Parathyroid adenoma (tissue), 2 donors: ENCODE measurements around the gene RBP4.

ENCODE experiments used
- H2AFZ ChIP-seq: fragments of 300-600 bp; sonication (generic); one replicate; pipeline ENCODE4 v1.7.0; 2017; ENCODE audit warnings: antibody characterized with exemption, mild to moderate bottlenecking
- H3K27ac ChIP-seq: fragments of 300-600 bp; sonication (generic); one replicate; pipeline ENCODE4 v1.7.0; 2017
- H3K27me3 ChIP-seq: fragments of 300-600 bp; sonication (generic); one replicate; pipeline ENCODE4 v1.7.0; 2017; ENCODE audit warnings: low read length; ENCODE audit not compliant: control insufficient read depth, insufficient read depth
- H3K36me3 ChIP-seq: fragments of 300-600 bp; sonication (generic); one replicate; pipeline ENCODE4 v1.7.0; 2017; ENCODE audit warnings: low read length; ENCODE audit not compliant: control insufficient read depth, insufficient read depth
- H3K4me1 ChIP-seq: fragments of 300-600 bp; sonication (generic); one replicate; pipeline ENCODE4 v1.7.0; 2017; ENCODE audit warnings: control low read depth
- H3K4me2 ChIP-seq: fragments of 300-600 bp; sonication (generic); one replicate; pipeline ENCODE4 v1.7.0; 2017; ENCODE audit warnings: low read length
- H3K4me3 ChIP-seq: fragments of 300-600 bp; sonication (generic); one replicate; pipeline ENCODE4 v1.7.0; 2017; ENCODE audit warnings: low read depth, low read length
- H3K79me2 ChIP-seq: fragments of 300-600 bp; sonication (generic); one replicate; pipeline ENCODE4 v1.7.0; 2017; ENCODE audit warnings: control low read depth
- H3K9ac ChIP-seq: fragments of 300-600 bp; sonication (generic); one replicate; pipeline ENCODE4 v1.7.0; 2017; ENCODE audit warnings: mild to moderate bottlenecking
- H3K9me3 ChIP-seq: fragments of 300-600 bp; sonication (generic); one replicate; pipeline ENCODE4 v1.7.0; 2017; ENCODE audit warnings: low read length; ENCODE audit not compliant: control insufficient read depth
- TF ChIP-seq, protein P1 (sequence below): fragments of 300-600 bp; sonication (generic); IDR thresholded peaks from one replicate; pipeline ENCODE4 v1.7.0; 2017; ENCODE audit warnings: antibody characterized with exemption, mild to moderate bottlenecking
- donor health status: primary hyperparathyroidism.

RBP4 gene

DNA sequence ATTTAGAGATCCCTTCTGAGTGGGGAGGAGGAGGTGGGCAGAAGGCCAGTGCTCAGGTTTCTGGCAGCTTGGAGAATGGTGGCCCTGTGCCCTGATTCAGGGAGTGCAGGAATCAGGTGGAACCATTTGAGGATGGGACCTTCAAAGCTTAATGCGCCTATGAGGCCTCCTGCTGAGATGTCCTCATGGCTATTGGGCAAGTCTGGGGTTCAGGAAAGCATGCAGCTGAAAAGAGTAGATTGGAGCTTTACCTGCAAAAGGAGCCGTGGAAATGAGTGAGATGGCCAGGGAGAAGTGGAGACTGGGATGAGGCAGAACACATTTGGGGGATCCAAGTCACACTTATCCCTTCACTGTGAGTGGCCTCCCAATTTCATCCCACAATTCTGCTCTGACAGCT, 28.4 kb downstream of the RBP4 start:
- Histone ChIP-seq H3K27ac (no peak overlapping the region), H3K27me3 (no peaks in the 10 kb centered on the region), H3K4me1 (no peaks in the 10 kb centered on the region), H3K9me3 (no peaks in the 10 kb centered on the region), H3K9ac (no peak overlapping the region), H3K4me2 (no peak overlapping the region), H3K36me3 (no peaks in the 10 kb centered on the region), H3K4me3 (no peak overlapping the region), H2AFZ (no peak overlapping the region), H3K79me2 (no peaks in the 10 kb centered on the region)
- TF ChIP-seq, protein P1, sequence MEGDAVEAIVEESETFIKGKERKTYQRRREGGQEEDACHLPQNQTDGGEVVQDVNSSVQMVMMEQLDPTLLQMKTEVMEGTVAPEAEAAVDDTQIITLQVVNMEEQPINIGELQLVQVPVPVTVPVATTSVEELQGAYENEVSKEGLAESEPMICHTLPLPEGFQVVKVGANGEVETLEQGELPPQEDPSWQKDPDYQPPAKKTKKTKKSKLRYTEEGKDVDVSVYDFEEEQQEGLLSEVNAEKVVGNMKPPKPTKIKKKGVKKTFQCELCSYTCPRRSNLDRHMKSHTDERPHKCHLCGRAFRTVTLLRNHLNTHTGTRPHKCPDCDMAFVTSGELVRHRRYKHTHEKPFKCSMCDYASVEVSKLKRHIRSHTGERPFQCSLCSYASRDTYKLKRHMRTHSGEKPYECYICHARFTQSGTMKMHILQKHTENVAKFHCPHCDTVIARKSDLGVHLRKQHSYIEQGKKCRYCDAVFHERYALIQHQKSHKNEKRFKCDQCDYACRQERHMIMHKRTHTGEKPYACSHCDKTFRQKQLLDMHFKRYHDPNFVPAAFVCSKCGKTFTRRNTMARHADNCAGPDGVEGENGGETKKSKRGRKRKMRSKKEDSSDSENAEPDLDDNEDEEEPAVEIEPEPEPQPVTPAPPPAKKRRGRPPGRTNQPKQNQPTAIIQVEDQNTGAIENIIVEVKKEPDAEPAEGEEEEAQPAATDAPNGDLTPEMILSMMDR = no peak

DNA sequence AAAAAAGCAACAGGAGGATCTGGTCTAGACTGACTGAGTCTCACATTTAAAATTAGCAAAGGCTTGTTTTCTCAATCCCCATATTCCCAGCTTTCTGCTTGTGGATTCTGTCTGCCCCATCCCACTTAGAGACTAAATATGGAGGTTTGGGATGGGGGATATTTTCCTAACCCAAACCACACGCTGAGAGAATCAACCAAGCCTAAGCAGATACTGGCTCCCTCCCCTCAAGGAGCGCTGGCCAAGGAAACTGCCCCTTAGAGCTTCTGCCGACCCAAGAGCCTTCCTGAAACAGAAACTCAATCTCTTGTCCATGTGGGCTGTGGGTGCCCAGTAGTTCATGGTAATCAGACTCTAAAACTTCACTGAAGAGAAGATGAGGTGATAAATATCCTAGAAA, 30.7 kb downstream of the RBP4 start:
- Histone ChIP-seq H3K79me2 (no peaks in the 10 kb centered on the region), H3K9me3 (no peaks in the 10 kb centered on the region), H3K9ac (no peak overlapping the region), H3K27me3 (no peaks in the 10 kb centered on the region), H3K4me1 (no peaks in the 10 kb centered on the region), H3K4me2 (no peak overlapping the region), H3K36me3 (no peaks in the 10 kb centered on the region), H3K4me3 (no peak overlapping the region), H2AFZ (no peak overlapping the region), H3K27ac (no peak overlapping the region)
- TF ChIP-seq, protein P1 = no peak

- Histone ChIP-seq H2AFZ (no peak overlapping the region), H3K4me2 (peak overlapping the region; percentile 22), H3K36me3 (no peaks in the 10 kb centered on the region), H3K9me3 (no peaks in the 10 kb centered on the region), H3K79me2 (no peaks in the 10 kb centered on the region), H3K9ac (no peak overlapping the region), H3K27ac (no peak overlapping the region), H3K27me3 (no peaks in the 10 kb centered on the region), H3K4me1 (no peaks in the 10 kb centered on the region), H3K4me3 (no peak overlapping the region)
- TF ChIP-seq, protein P1 = no peak
Observed at GRCh38 chr10:93568105-93568390, 33.0 kb downstream of the RBP4 start.

DNA sequence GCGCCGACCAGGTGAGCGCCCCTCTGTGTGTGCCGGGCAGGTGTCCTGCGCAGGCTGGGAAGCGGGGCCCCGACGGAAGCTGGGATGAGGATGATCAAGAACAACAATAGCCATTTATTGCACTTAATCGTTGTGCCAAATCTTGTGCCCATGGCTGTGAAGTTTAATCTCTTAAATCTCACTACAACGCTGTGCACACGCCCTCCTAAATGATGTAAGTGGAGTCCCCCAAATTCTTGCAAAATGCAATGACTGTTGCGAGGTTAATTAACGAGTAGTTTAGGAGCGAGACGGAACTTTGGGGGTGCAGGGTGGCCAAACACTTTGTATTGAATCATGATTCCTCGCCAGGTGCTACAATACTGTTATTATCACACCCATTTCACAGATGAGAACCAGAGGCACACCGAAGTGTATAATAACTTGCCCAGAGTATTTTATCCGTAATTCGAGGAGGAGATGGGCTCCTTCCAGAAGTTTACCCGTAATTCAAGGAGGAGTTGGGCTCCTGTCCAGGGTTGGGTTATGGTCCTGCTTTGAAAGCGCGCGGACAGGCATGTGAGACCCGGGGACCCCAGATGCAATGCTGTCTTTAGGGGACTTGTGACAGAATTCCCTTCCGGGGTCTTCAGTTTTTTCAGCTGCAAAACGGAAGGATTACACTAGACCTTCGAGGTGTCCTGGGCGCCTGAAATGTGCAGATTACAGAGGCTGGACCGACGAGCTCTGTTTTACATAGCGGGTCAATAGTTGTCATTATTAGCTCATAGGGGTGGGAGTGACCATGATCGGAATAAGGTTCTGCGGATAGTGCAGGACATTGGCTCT, 33.5 kb downstream of the RBP4 start:
- Histone ChIP-seq H3K27ac (no peak overlapping the region), H3K27me3 (no peaks in the 10 kb centered on the region), H3K9me3 (no peaks in the 10 kb centered on the region), H3K4me1 (no peaks in the 10 kb centered on the region), H3K79me2 (no peaks in the 10 kb centered on the region), H3K4me2 (peak overlapping the region; percentile 22), H2AFZ (no peak overlapping the region), H3K9ac (no peak overlapping the region), H3K36me3 (no peaks in the 10 kb centered on the region), H3K4me3 (no peak overlapping the region)
- TF ChIP-seq, protein P1 = no peak
